CD4-positive, CD25-positive, alpha-beta regulatory T cell (primary cell): ENCODE measurements around the gene SLC13A3. TPM values are rescaled to one million over a fixed set of nuclear protein-coding genes. Genes with fewer than 3 reads are reported as not detected.
A peak's percentile ranks its signal among the peaks of the same experiment; 100 is the strongest.

Experiments
- ATAC-seq, 2 donors: fragments of 150-1000 bp; cut with Tn5 transposase; one replicate each; pipeline ENCODE4 v1.10.0; 2021; ENCODE audit warnings: low read depth in 2 of 2, moderate number of reproducible peaks in 2 of 2, moderate library complexity in 1 of 2
- DNase-seq, 3 donors: peaks; one replicate each; pipeline versions ENCODE4 v3.0.0 to v3.0.0-alpha.2; 2012 to 2022; ENCODE audit warnings: mixed read lengths in 1 of 3
- H3K27ac ChIP-seq: one replicate; pipeline ENCODE4 v1.7.0; 2013; ENCODE audit warnings: mild to moderate bottlenecking, low read length; ENCODE audit not compliant: insufficient read depth, poor library complexity, severe bottlenecking
- H3K27me3 ChIP-seq: one replicate; pipeline ENCODE4 v1.7.0; 2013; ENCODE audit warnings: low read length; ENCODE audit not compliant: control insufficient read depth, insufficient read depth
- H3K36me3 ChIP-seq: one replicate; pipeline ENCODE4 v1.7.0; 2013; ENCODE audit warnings: mild to moderate bottlenecking, low read length, moderate library complexity; ENCODE audit not compliant: control insufficient read depth, insufficient read depth
- H3K4me1 ChIP-seq: 2 replicates; pipeline ENCODE4 v1.7.0; 2013; ENCODE audit warnings: mild to moderate bottlenecking, low read length; ENCODE audit not compliant: insufficient read depth, control insufficient read depth, poor library complexity, severe bottlenecking
- H3K4me3 ChIP-seq: one replicate; pipeline ENCODE4 v1.7.0; 2013; ENCODE audit warnings: low read depth, mild to moderate bottlenecking, low read length, moderate library complexity
- H3K9me3 ChIP-seq, 2 experiments: 1 replicate in 1 of 2; 2 replicates in 1 of 2; pipeline ENCODE4 v1.7.0; 2013; ENCODE audit warnings: low read length in 2 of 2, mild to moderate bottlenecking in 1 of 2, moderate library complexity in 1 of 2; ENCODE audit not compliant: control insufficient read depth in 2 of 2
- H3K27ac Mint-ChIP-seq, 3 donors: one replicate each; pipeline ENCODE4 v1.8.0; 2020 to 2022; ENCODE audit warnings: mild to moderate bottlenecking in 3 of 3, mixed read lengths in 3 of 3, moderate library complexity in 2 of 3
- H3K27me3 Mint-ChIP-seq: one replicate; pipeline ENCODE4 v1.8.0; 2022; ENCODE audit warnings: mild to moderate bottlenecking, mixed read lengths
- H3K36me3 Mint-ChIP-seq: one replicate; pipeline ENCODE4 v1.8.0; 2020; ENCODE audit warnings: mixed read lengths
- H3K4me1 Mint-ChIP-seq, 4 donors: one replicate each; pipeline ENCODE4 v1.8.0; 2020 to 2022; ENCODE audit warnings: mixed read lengths in 4 of 4, mild to moderate bottlenecking in 1 of 4
- H3K4me3 Mint-ChIP-seq, 4 donors: one replicate each; pipeline ENCODE4 v1.8.0; 2020 to 2022; ENCODE audit warnings: mild to moderate bottlenecking in 4 of 4, mixed read lengths in 4 of 4, moderate library complexity in 3 of 4
- H3K9me3 Mint-ChIP-seq, 7 donors: one replicate each; pipeline ENCODE4 v1.8.0; 2020 to 2022; ENCODE audit warnings: mixed read lengths in 7 of 7, mild to moderate bottlenecking in 3 of 7, moderate library complexity in 2 of 7
- polyA plus RNA-seq, 4 donors: library from polyadenylated mRNA; unstranded; fragments of 300-500 nt; fragmentation: Illumina TruSeq; gene quantifications; one replicate each; pipeline ENCODE4 v1.2.3, GENCODE V29; 2021
- total RNA-seq: library from RNA; stranded (reverse); gene quantifications from one replicate; pipeline ENCODE4 v1.2.3, GENCODE V29; 2022

SLC13A3 gene
- total and polyA plus RNA-seq, 5 donors from 2014 or later, result 0.67 TPM; not detected in 4

DNA sequence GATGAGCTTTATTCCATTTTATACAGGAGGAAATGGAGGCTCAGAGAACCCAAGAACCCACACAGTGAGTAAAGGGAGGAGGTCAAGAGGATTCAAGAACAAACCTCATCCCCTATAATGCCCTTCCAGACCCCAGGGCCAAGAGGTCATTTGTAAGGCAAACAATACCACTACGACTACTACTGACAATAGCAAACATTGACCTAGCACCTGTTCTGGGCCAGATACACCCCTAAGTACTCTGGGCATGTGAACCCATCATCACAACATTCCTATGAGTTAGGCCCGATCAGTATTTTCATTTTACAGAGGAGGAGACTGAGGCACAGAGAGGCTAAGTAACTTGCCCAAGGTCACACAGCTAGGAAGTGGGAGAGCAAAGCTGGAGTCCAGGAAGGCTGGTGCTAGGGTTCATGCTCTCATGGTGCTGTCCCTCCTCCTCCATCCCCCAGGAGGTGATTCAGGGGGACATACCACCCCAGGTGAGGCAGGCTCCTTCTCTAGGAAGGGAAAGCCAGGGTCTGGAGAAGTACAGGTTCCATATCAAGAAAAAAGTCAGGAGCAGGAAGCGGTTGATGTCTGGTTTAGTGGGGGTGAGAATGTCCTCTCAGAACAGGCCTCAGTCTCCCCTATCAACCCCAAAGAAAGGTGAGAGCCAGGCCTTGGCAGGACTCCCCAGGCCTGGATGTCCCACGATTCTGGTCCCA is 13.7 kb downstream of the SLC13A3 start:
- H3K9me3 ChIP-seq, result no peaks in the 10 kb centered on the region
- Mint-ChIP-seq H3K9me3 (peaks cover 0 to 2% (median 0%) of the 10 kb centered on the region in 7 donors), H3K27ac (no peak overlapping the region), H3K36me3 (no peaks in the 10 kb centered on the region), H3K4me1 (no peaks in the 10 kb centered on the region), H3K27me3 (peaks cover 37% of the 10 kb centered on the region), H3K4me3 (no peak overlapping the region)
- no peak overlapping the region for H3K4me3 ChIP-seq
- no peaks in the 10 kb centered on the region for H3K27me3 ChIP-seq
- H3K36me3 ChIP-seq, result no peaks in the 10 kb centered on the region
- no peak overlapping the region for H3K27ac ChIP-seq
- no peak for ATAC-seq
- no peak for DNase-seq
- H3K4me1 ChIP-seq, result no peaks in the 10 kb centered on the region

DNA sequence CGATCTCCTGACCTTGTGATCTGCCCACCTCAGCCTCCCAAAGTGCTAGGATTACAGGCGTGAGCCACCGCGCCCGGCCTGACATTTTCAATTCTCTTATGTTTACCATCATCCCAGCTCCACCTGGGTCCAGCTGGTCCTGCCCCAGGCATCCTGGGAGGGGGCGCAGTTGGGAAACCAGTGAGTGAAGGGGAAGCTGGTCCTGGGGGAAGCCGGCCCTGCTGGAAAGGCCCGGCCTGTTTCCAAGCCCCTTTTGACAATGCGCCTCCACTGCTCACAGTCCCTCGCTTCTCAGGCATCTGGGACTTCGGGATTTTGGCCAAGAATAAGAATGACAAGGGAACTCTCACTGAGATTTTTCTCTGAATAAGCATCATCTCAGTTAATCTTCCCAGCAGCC is 14.2 kb downstream of the SLC13A3 start:
- Mint-ChIP-seq H3K4me1 (no peaks in the 10 kb centered on the region), H3K27ac (no peak overlapping the region), H3K4me3 (no peak overlapping the region), H3K9me3 (peaks cover 0 to 2% (median 0%) of the 10 kb centered on the region in 7 donors), H3K27me3 (peaks cover 31% of the 10 kb centered on the region), H3K36me3 (no peaks in the 10 kb centered on the region)
- Histone ChIP-seq H3K4me3 (no peak overlapping the region), H3K4me1 (no peaks in the 10 kb centered on the region), H3K27me3 (no peaks in the 10 kb centered on the region), H3K27ac (no peak overlapping the region), H3K36me3 (no peaks in the 10 kb centered on the region), H3K9me3 (no peaks in the 10 kb centered on the region)
- ATAC-seq, result no peak
- no peak for DNase-seq

DNA sequence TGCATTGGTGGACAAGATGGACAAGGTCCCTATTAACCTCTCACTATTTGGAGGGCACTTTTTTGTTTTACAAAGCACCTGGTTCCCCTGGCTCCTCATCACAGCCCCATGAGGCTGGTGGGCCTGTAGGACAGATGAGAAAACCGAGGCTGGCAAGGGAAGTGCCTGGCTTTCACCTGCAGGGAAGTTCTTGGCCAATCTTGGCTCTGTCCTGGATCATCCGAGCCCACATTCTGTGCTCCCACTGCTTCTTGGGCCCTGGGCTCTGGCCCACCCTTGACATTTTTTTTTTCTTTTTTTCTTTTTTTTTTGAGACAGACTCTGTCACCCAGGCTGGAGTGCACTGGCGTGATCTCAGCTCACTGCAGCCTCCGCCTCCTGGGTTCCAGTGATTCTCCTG is 14.7 kb downstream of the SLC13A3 start:
- H3K27me3 ChIP-seq, result no peaks in the 10 kb centered on the region
- H3K9me3 Mint-ChIP-seq, result no peaks in the 10 kb centered on the region
- DNase-seq, result no peak

DNA sequence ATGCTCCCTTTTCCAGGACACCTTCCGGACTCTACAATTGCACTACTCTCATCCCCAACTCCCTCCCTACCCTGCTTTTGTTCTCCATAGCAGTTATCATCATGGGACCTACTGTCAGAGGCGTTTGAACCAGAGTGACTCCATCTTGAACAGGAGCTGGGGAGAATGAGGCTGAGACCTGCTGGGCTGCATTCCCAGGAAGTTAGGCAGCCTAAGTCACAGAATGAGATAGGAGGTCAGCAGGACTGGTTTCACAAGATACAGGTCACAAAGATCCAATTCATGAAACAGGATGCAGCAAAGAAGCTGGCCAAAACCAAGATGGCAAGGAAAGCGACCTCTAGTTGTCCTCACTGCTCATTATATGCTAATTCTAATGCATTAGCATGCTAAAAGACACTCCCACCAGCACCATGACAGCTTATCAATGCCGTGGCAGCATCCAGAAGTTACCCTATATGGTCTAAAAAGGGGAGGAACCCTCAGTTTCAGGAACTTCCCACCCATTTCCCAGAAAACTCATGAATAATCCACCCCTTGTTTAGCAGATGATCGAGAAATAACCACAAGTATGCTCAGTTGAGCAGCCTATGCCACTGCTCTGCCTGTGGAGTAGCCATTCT is 15.6 kb downstream of the SLC13A3 start:
- Histone ChIP-seq H3K4me1 (no peaks in the 10 kb centered on the region), H3K27ac (no peak overlapping the region), H3K27me3 (no peaks in the 10 kb centered on the region), H3K36me3 (no peaks in the 10 kb centered on the region), H3K4me3 (no peak overlapping the region), H3K9me3 (no peaks in the 10 kb centered on the region)
- H3K36me3 Mint-ChIP-seq, result no peaks in the 10 kb centered on the region
- no peaks in the 10 kb centered on the region for H3K9me3 Mint-ChIP-seq
- no peak overlapping the region for H3K4me3 Mint-ChIP-seq
- ATAC-seq, result no peak
- peaks cover 20% of the 10 kb centered on the region for H3K27me3 Mint-ChIP-seq
- H3K27ac Mint-ChIP-seq, result peak overlapping the region in 1 of 3 donors; percentile 30
- DNase-seq, result peak in 1 of 3 donors; percentile 5
- H3K4me1 Mint-ChIP-seq, result no peaks in the 10 kb centered on the region

More for the DNA sequence above, 14.7 kb downstream of the SLC13A3 start:
- no peaks in the 10 kb centered on the region for H3K4me1 Mint-ChIP-seq
- ATAC-seq, result no peak
- H3K27ac Mint-ChIP-seq, result no peak overlapping the region
- Histone ChIP-seq H3K4me3 (no peak overlapping the region), H3K9me3 (no peaks in the 10 kb centered on the region), H3K27ac (no peak overlapping the region), H3K36me3 (no peaks in the 10 kb centered on the region), H3K4me1 (no peaks in the 10 kb centered on the region)
- H3K27me3 Mint-ChIP-seq, result peaks cover 26% of the 10 kb centered on the region
- no peak overlapping the region for H3K4me3 Mint-ChIP-seq
- H3K36me3 Mint-ChIP-seq, result no peaks in the 10 kb centered on the region

DNA sequence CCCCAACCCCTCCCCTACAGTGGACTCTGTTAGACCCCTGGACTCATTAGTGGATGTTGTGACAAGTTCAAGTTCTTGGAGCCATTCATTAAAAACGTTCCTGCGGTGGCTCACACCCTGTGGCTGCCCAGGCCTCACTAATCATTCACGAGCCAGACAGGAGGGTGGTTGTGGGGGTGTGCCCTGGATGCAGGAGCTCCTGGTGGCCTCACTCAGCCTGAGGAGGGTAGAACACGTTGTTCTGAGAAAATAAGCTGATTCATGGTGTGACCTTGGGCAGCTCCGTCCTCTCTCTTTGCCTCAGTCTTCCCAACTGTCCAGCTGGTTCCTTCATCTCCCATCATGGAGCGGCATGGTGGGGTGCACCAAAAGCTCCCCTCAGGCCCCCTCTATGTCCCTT is 16.7 kb downstream of the SLC13A3 start:
- Mint-ChIP-seq H3K27me3 (peaks cover 29% of the 10 kb centered on the region), H3K36me3 (no peaks in the 10 kb centered on the region), H3K9me3 (peaks cover 0 to 5% (median 0%) of the 10 kb centered on the region in 7 donors), H3K4me3 (no peak overlapping the region), H3K27ac (no peak overlapping the region), H3K4me1 (no peaks in the 10 kb centered on the region)
- H3K27me3 ChIP-seq, result peaks cover 5% of the 10 kb centered on the region
- H3K4me3 ChIP-seq, result no peak overlapping the region
- peaks cover 0 to 4% of the 10 kb centered on the region in 2 experiments for H3K9me3 ChIP-seq
- no peak overlapping the region for H3K27ac ChIP-seq
- ATAC-seq (no peak), DNase-seq (no peak)
- no peaks in the 10 kb centered on the region for H3K4me1 ChIP-seq
- no peaks in the 10 kb centered on the region for H3K36me3 ChIP-seq

DNA sequence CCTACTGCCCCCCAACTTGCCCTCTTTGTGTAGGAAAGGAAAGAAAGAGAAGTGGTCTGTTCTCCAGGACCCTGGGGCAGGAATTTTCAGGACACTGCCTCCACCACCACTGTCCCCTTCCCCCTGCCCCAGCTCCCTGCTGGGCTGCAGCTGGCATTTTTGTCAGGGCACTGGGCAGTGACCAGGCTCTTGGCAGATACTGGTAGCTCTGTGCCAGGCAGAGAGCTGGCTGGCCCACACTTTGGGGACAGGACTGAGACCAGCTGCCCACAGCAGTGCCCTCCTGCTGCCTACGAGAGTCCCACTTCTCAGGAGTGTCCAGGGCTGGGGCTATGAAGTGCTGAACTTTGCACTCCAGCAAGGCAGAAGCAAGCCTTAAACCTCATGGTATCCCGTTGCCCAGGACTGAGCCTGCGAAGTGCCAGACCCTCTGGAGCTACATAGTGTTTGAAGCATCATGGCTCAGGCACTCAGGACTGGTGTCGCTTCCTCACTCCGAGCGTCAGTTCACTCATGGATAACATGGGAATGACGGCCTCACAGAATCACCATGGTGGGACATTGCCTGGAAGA is 19.3 kb downstream of the SLC13A3 start:
- H3K36me3 Mint-ChIP-seq, result no peaks in the 10 kb centered on the region
- ATAC-seq (no peak), DNase-seq (no peak)
- Histone ChIP-seq H3K9me3 (peaks cover 2 to 7% of the 10 kb centered on the region in 2 experiments), H3K4me3 (no peak overlapping the region), H3K27me3 (peaks cover 5% of the 10 kb centered on the region), H3K36me3 (no peaks in the 10 kb centered on the region), H3K27ac (no peak overlapping the region), H3K4me1 (no peaks in the 10 kb centered on the region)
- H3K4me3 Mint-ChIP-seq, result no peak overlapping the region
- H3K27ac Mint-ChIP-seq, result no peak overlapping the region
- peaks cover 28% of the 10 kb centered on the region for H3K27me3 Mint-ChIP-seq
- peaks cover 0 to 8% (median 3%) of the 10 kb centered on the region in 7 donors for H3K9me3 Mint-ChIP-seq
- no peaks in the 10 kb centered on the region for H3K4me1 Mint-ChIP-seq

DNA sequence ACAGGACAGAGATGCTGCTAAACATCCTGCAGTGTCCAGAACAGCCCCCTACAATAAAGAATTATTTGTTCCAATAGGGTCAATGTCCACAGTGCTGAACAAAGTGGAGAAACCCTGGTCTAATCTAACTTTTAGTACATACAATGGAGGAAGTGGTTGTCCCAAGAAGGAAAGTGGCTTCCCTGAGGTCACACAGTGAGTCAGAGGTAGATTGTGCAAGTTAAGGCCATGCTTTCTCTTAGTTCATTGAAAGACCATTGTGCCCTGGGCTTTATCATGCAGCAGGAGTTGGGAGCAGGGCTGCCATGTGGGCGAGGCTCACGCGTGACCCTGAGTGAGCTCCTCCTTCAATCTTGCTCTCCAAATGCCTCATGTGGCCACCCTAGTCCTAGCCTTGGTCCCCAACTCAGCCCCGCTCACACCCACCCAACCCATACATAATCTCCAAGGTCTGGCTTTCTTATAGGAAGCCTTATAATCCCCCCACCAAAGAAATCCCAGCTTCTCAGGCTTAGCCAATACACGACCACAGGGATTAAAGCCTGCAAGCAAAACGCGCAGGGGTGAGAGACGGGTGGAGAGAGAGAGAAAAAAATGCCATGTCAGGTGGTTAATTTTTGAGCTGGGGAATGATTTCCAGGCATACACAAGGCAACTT is 19.9 kb downstream of the SLC13A3 start:
- no peak for ATAC-seq
- H3K4me3 Mint-ChIP-seq, result no peak overlapping the region
- peaks cover 0 to 8% (median 4%) of the 10 kb centered on the region in 7 donors for H3K9me3 Mint-ChIP-seq
- H3K27me3 Mint-ChIP-seq, result peaks cover 27% of the 10 kb centered on the region
- no peak for DNase-seq
- peaks cover 3 to 7% of the 10 kb centered on the region in 2 experiments for H3K9me3 ChIP-seq
- H3K4me1 Mint-ChIP-seq, result no peaks in the 10 kb centered on the region
- H3K27ac ChIP-seq, result no peak overlapping the region
- H3K36me3 Mint-ChIP-seq, result no peaks in the 10 kb centered on the region
- no peaks in the 10 kb centered on the region for H3K4me1 ChIP-seq
- H3K4me3 ChIP-seq, result no peak overlapping the region
- H3K27ac Mint-ChIP-seq, result no peak overlapping the region
- H3K36me3 ChIP-seq, result no peaks in the 10 kb centered on the region
- peaks cover 5% of the 10 kb centered on the region for H3K27me3 ChIP-seq
